Measurements from ENCODE around the gene SPATA2L. TPM values are rescaled to one million over a fixed set of nuclear protein-coding genes. Genes with fewer than 3 reads are reported as not detected.

SPATA2L gene
- total and polyA plus RNA-seq, 2 of the 13 experiments (the other 11 are each of a cell fraction or from before 2014, with no cell fraction given), result 9.1 to 20.7 TPM

DNA sequence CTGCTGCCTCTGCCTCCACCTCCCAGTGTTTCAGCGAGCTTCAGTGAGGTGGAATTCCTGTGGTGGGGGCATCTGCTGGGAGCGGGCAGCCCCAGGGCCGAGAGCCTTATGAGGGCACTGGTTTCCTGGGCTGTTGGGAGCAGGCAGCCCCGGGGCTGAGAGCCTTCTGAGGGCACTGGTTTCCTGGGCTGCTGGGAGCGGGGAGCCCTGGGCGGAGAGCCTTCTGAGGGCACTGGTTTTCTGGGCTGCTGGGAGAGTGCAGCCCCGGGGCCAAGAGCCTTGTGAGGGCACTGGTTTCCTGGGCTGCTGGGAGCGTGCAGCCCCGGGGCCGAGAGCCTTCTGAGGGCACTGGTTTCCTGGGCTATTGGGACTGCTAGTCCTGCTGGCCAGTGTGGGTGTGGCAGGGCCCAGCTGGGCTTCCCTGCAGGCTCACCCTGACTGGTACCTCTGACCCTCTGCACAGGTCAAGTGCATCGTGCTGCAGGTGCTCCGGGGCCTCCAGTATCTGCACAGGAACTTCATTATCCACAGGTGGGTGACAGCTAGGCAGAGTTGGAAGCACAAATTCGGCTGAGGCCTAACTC is 9.4 kb downstream of the SPATA2L start (continued):
- TF ChIP-seq SPEN (CRISPR knock-in tag; IDR thresholded peaks at IDR 0.05; ENCODE audit: low read depth) (no peak), ZNF30 (CRISPR knock-in tag; IDR thresholded peaks at IDR 0.05) (no peak), ELF3 (CRISPR knock-in tag; IDR thresholded peaks at IDR 0.05) (no peak), ELF1 (CRISPR knock-in tag; IDR thresholded peaks at IDR 0.05) (0 out of 2 replicates have a peak, but pooled peaks have one; percentile 30), FOXJ3 (CRISPR knock-in tag; IDR thresholded peaks at IDR 0.05; ENCODE audit: borderline replicate concordance) (no peak), ZKSCAN8 (CRISPR knock-in tag; IDR thresholded peaks at IDR 0.05; ENCODE audit: borderline replicate concordance) (no peak), ZNF274 (CRISPR knock-in tag; IDR thresholded peaks at IDR 0.05) (peak; percentile 37; the same call in 1 of the 2 replicates), ZNF253 (CRISPR knock-in tag; IDR thresholded peaks at IDR 0.05; ENCODE audit: borderline replicate concordance) (no peak), CEBPB (IDR thresholded peaks at IDR 0.05; ENCODE audit: borderline replicate concordance, low read depth, low read length) (no peak), ZFP90 (CRISPR knock-in tag; IDR thresholded peaks at IDR 0.05; ENCODE audit: borderline replicate concordance) (no peak), ZNF282 (IDR thresholded peaks at IDR 0.05; ENCODE audit: partially characterized antibody) (no peak), AHR (CRISPR knock-in tag; IDR thresholded peaks at IDR 0.05) (no peak), ESRRA (CRISPR knock-in tag; IDR thresholded peaks at IDR 0.05; ENCODE audit: low read depth) (no peak), ZNF557 (CRISPR knock-in tag; IDR thresholded peaks at IDR 0.05) (no peak), TP53 (CRISPR knock-in tag; conservative IDR thresholded peaks at IDR 0.05) (no peak), MED13 (CRISPR knock-in tag; IDR thresholded peaks at IDR 0.05) (no peak), SCMH1 (CRISPR knock-in tag; IDR thresholded peaks at IDR 0.05; ENCODE audit: borderline replicate concordance) (no peak), PRDM4 (CRISPR knock-in tag; IDR thresholded peaks at IDR 0.05; ENCODE audit: borderline replicate concordance) (no peak), TEAD3 (CRISPR knock-in tag; optimal IDR thresholded peaks at IDR 0.05; ENCODE audit: borderline replicate concordance) (peak; percentile 75), NR3C1 (CRISPR knock-in tag; IDR thresholded peaks at IDR 0.05) (no peak), POLR2AphosphoS5 (IDR thresholded peaks at IDR 0.05; ENCODE audit: low read depth, low read length) (no peak), ZNF572 (CRISPR knock-in tag; IDR thresholded peaks at IDR 0.05) (no peak), CTCF (CRISPR knock-in tag; IDR thresholded peaks at IDR 0.05) (no peak), RAD21 (CRISPR knock-in tag; IDR thresholded peaks at IDR 0.05) (no peak), KDM2A (CRISPR knock-in tag; IDR thresholded peaks at IDR 0.05; ENCODE audit: borderline replicate concordance, low read depth) (peak; percentile 8; the same call in 1 of the 2 replicates), ZNF724P (CRISPR knock-in tag; IDR thresholded peaks at IDR 0.05; ENCODE audit: borderline replicate concordance) (no peak)
- TF ChIP-seq, protein P1, sequence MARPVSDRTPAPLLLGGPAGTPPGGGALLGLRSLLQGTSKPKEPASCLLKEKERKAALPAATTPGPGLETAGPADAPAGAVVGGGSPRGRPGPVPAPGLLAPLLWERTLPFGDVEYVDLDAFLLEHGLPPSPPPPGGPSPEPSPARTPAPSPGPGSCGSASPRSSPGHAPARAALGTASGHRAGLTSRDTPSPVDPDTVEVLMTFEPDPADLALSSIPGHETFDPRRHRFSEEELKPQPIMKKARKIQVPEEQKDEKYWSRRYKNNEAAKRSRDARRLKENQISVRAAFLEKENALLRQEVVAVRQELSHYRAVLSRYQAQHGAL (CRISPR knock-in tag; IDR thresholded peaks at IDR 0.05; ENCODE audit: not compliant biosample characterization), result no peak
- TF ChIP-seq, protein P2, sequence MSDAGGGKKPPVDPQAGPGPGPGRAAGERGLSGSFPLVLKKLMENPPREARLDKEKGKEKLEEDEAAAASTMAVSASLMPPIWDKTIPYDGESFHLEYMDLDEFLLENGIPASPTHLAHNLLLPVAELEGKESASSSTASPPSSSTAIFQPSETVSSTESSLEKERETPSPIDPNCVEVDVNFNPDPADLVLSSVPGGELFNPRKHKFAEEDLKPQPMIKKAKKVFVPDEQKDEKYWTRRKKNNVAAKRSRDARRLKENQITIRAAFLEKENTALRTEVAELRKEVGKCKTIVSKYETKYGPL (CRISPR knock-in tag; IDR thresholded peaks at IDR 0.05), result no peak
